Activated CD4-positive, alpha-beta T cell treated with anti-CD3 and anti-CD28 coated beads, Interleukin-2, Interleukin-4, amounts not matched to agents 100 ng/mL and 50 ng/mL, durations not matched to agents 16 hours and 8 hours (primary cell): ENCODE measurements around the gene BOLL.
"Not testable (repeated sequence)": the region's sequence is repeated elsewhere in the genome, so short reads cannot be mapped to it uniquely, and the experiment has no call there.

ENCODE experiments used
- DNase-seq: peaks from one replicate; pipeline ENCODE4 v3.0.0-alpha.2; 2020; ENCODE audit warnings: low spot score

The BOLL gene

GRCh38 chr2:197784956-197785941, at the start of gene BOLL:
TSS of gene BOLL (minus strand) at chr2:197785319. CDS start at chr2:197781850, 3,469 bp downstream.
- DNase-seq: no peak

GRCh38 chr2:197834771-197835170, 49.7 kb upstream of the BOLL start:
- DNase-seq: not testable (repeated sequence)

GRCh38 chr2:197828464-197829135, 43.5 kb upstream of the BOLL start:
- DNase-seq: no peak

- no peak for DNase-seq
These were observed 42.5 kb upstream of the BOLL start for GRCh38 chr2:197827618-197828017.

GRCh38 chr2:197822333-197822732, 37.2 kb upstream of the BOLL start:
- no peak for DNase-seq

- DNase-seq: no peak
These were observed 36.6 kb upstream of the BOLL start for GRCh38 chr2:197821550-197822289.

- no peak for DNase-seq
These were observed 29.4 kb upstream of the BOLL start for GRCh38 chr2:197814526-197814925.

GRCh38 chr2:197813093-197813787, 28.1 kb upstream of the BOLL start:
- peak; percentile 24 for DNase-seq

GRCh38 chr2:197810491-197810890, 25.4 kb upstream of the BOLL start:
- DNase-seq: no peak

- no peak for DNase-seq
These were observed 24.9 kb upstream of the BOLL start for GRCh38 chr2:197810016-197810415.

- DNase-seq: no peak
These were observed 23.9 kb upstream of the BOLL start for GRCh38 chr2:197809064-197809463.

GRCh38 chr2:197805715-197806633, 20.9 kb upstream of the BOLL start:
- no peak for DNase-seq

- peak; percentile 24 for DNase-seq
These were observed 19.9 kb upstream of the BOLL start for GRCh38 chr2:197804758-197805714.

- DNase-seq: peak; percentile 92
These were observed 19.1 kb upstream of the BOLL start, which contains the start of gene PLCL1 for GRCh38 chr2:197804049-197804757. TSS of gene PLCL1 (plus strand) at chr2:197804593.

GRCh38 chr2:197803033-197803444, 17.9 kb upstream of the BOLL start:
- peak; percentile 60 for DNase-seq

- DNase-seq: no peak
These were observed 15.9 kb upstream of the BOLL start for GRCh38 chr2:197801033-197801432.

GRCh38 chr2:197800091-197800490, 15.0 kb upstream of the BOLL start:
- no peak for DNase-seq

- no peak for DNase-seq
These were observed 13.9 kb upstream of the BOLL start for GRCh38 chr2:197799068-197799467.

- no peak for DNase-seq
These were observed 13.1 kb upstream of the BOLL start for GRCh38 chr2:197798187-197798586.
